Endothelial cell of umbilical vein (primary cell): Measurements from ENCODE around the gene SIM1. TPM values are rescaled to one million over a fixed set of nuclear protein-coding genes. Genes with fewer than 3 reads are reported as not detected.

ENCODE experiments used
- BruUV-seq: library from RNA; stranded (reverse); fragments of 400-500 nt; replicated peaks from 2 replicates; lab custom pipeline; 2021; lab: Mats Ljungman, UMichigan
- CTCF ChIA-PET: fragments of 300-600, 350-600 bp; sonication (Branson Sonifier 250); formaldehyde crosslinking; loops from one replicate; lab custom pipeline; 2021; ENCODE audit warnings: antibody characterized with exemption, inconsistent platforms; lab: Charles Lee
- POLR2A ChIA-PET: fragments of 300-600, 350-600 bp; sonication (Branson Sonifier 250); formaldehyde crosslinking; loops from one replicate; lab custom pipeline; 2021; ENCODE audit warnings: antibody characterized with exemption, inconsistent platforms; lab: Charles Lee
- DNase-seq: peaks from one replicate; pipeline ENCODE4 v3.0.0-alpha.2; 2011; ENCODE audit warnings: low read depth, low spot score
- FAIRE-seq: peaks from 2 replicates; lab custom pipeline; 2011; peaks lifted over from hg19 to GRCh38; lab: Jason Lieb, UNC
- H2AFZ ChIP-seq: 2 replicates; pipeline ENCODE4 v1.6.0; 2012; ENCODE audit warnings: low read depth, low read length, control low read depth, inconsistent platforms
- H3K27ac ChIP-seq: 2 replicates; pipeline ENCODE4 v1.5.1; 2011; ENCODE audit warnings: low read depth, mild to moderate bottlenecking, control low read depth, low read length, moderate library complexity; ENCODE audit not compliant: insufficient read depth
- H3K27me3 ChIP-seq, 2 experiments: 2 replicates each; pipeline versions ENCODE4 v1.6.0 to v1.6.1; 2011; ENCODE audit warnings: low read length in 2 of 2, mixed read lengths in 1 of 2; ENCODE audit not compliant: control insufficient read depth in 2 of 2, insufficient read depth in 2 of 2
- H3K36me3 ChIP-seq, 2 experiments: 2 replicates in 1 of 2; 3 replicates in 1 of 2; pipeline ENCODE4 v1.5.1; 2011; ENCODE audit warnings: low read length in 2 of 2, mild to moderate bottlenecking in 1 of 2, moderate library complexity in 1 of 2; ENCODE audit not compliant: control insufficient read depth in 2 of 2, insufficient read depth in 2 of 2; ENCODE audit errors: extremely low read depth in 1 of 2
- H3K4me1 ChIP-seq: 3 replicates; pipeline ENCODE4 v1.5.1; 2011; ENCODE audit warnings: mild to moderate bottlenecking, low read length; ENCODE audit not compliant: control insufficient read depth, insufficient read depth; ENCODE audit errors: extremely low read depth
- H3K4me2 ChIP-seq: 2 replicates; pipeline ENCODE4 v1.6.1; 2011; ENCODE audit warnings: low read length, control low read depth, mixed read lengths; ENCODE audit not compliant: insufficient read depth
- H3K4me3 ChIP-seq, 3 experiments: fragments of 200-600 bp in 1 of 3; sonication (generic), shearing (Covaris generic) in 1 of 3; replicated peaks in 1 of 3; 2 replicates each; pipeline ENCODE4 v1.5.1; 2011 to 2016; ENCODE audit warnings: control low read depth in 3 of 3, low read length in 3 of 3, mild to moderate bottlenecking in 2 of 3, inconsistent platforms in 1 of 3, low read depth in 1 of 3, moderate library complexity in 1 of 3; ENCODE audit not compliant: insufficient read depth in 1 of 3
- H3K79me2 ChIP-seq: 2 replicates; pipeline ENCODE4 v1.6.0; 2012; ENCODE audit warnings: low read length, inconsistent platforms; ENCODE audit not compliant: control insufficient read depth, insufficient read depth
- H3K9ac ChIP-seq: replicated peaks from 2 replicates; pipeline ENCODE3; 2011; ENCODE audit warnings: low read length, control low read depth; ENCODE audit not compliant: insufficient read depth; ENCODE audit errors: extremely low read depth
- H3K9me1 ChIP-seq: replicated peaks from 3 replicates; pipeline ENCODE4 v1.6.0; 2011; ENCODE audit warnings: mild to moderate bottlenecking, low read length; ENCODE audit not compliant: control insufficient read depth, insufficient read depth; ENCODE audit errors: extremely low read depth
- H3K9me3 ChIP-seq: replicated peaks from 2 replicates; pipeline ENCODE4 v1.5.1; 2012; ENCODE audit warnings: low read length, inconsistent platforms; ENCODE audit not compliant: control insufficient read depth, insufficient read depth
- H4K20me1 ChIP-seq: replicated peaks from 2 replicates; pipeline ENCODE3; 2011; ENCODE audit warnings: mild to moderate bottlenecking, low read length; ENCODE audit not compliant: control insufficient read depth, insufficient read depth; ENCODE audit errors: extremely low read depth
- CTCF ChIP-seq, 2 donors: IDR thresholded peaks; 1 replicate in 1 of 2; 2 replicates in 1 of 2; pipeline ENCODE4 v1.5.1; 2011; ENCODE audit warnings: low read length in 2 of 2, mild to moderate bottlenecking in 2 of 2, moderate library complexity in 2 of 2, control low read depth in 1 of 2, inconsistent platforms in 1 of 2, low read depth in 1 of 2; ENCODE audit not compliant: insufficient read depth in 1 of 2; ENCODE audit errors: extremely low read depth in 1 of 2
- EZH2 ChIP-seq: IDR thresholded peaks from 2 replicates; pipeline ENCODE4 v1.6.1; 2012; ENCODE audit warnings: borderline replicate concordance, low read depth, mild to moderate bottlenecking, moderate library complexity, low read length, inconsistent platforms; ENCODE audit not compliant: severe bottlenecking
- FOS ChIP-seq: IDR thresholded peaks from 2 replicates; pipeline ENCODE4 v1.6.1; 2011; ENCODE audit warnings: mild to moderate bottlenecking, low read length, moderate library complexity, borderline replicate concordance; ENCODE audit not compliant: insufficient read depth
- GATA2 ChIP-seq: IDR thresholded peaks from 2 replicates; pipeline ENCODE4 v1.7.0; 2011; ENCODE audit warnings: low read depth, mild to moderate bottlenecking, moderate library complexity, mixed read lengths, low read length; ENCODE audit not compliant: insufficient read length, insufficient read depth
- JUN ChIP-seq: IDR thresholded peaks from 2 replicates; pipeline ENCODE4 v1.6.1; 2011; ENCODE audit warnings: borderline replicate concordance, low read depth; ENCODE audit not compliant: insufficient read length, insufficient read depth
- POLR2A ChIP-seq: IDR thresholded peaks from 2 replicates; pipeline ENCODE4 v1.6.1; 2012; ENCODE audit warnings: low read depth, mild to moderate bottlenecking, control low read depth, low read length
- dilution Hi-C: fragments of 300-500 bp; cut with MboI; formaldehyde crosslinking; loops from one replicate; pipeline ENCODE4 v1.15.0; 2019; ENCODE audit warnings: low sequenced_read_pairs; ENCODE audit not compliant: extremely low pct_ligation_motif_present
- intact Hi-C: fragments of 100-400 bp; cut with micrococcal nuclease; formaldehyde crosslinking; loops from one replicate; pipeline ENCODE4 v1.10.0; 2022
- polyA plus RNA-seq, 4 experiments: library from polyadenylated mRNA; depleted of rRNA in 3 of 4; stranded (reverse) in 3 of 4; unstranded in 1 of 4; fragments of >200 nt; gene quantifications; 2 replicates each; pipeline versions ENCODE4 v1.2.1 to v1.2.3, GENCODE V29; 2011 to 2012; ENCODE audit warnings: missing spikeins in 1 of 4
- total RNA-seq: library from RNA; stranded (reverse); gene quantifications from 2 replicates; pipeline ENCODE4 v1.2.3, GENCODE V29; 2021
- TF ChIP-seq, protein P1 (sequence below): IDR thresholded peaks from 2 replicates; pipeline ENCODE4 v1.6.1; 2011; ENCODE audit not compliant: insufficient read depth, insufficient read length

Gene SIM1
- total and polyA plus RNA-seq, 2 donors (not counting 3 experiments of a cell fraction or from before 2014, with no cell fraction given): 0.14 to 0.29 TPM

- TF ChIP-seq JUN (no peak), POLR2A (no peak), CTCF (IDR thresholded peaks at IDR 0.05; ENCODE audit: extremely low read depth in 1 of 2, insufficient read depth in 1 of 2, low read depth in 1 of 2, low read length in 2 of 2) (no peak), GATA2 (no peak), EZH2 (no peak), FOS (no peak)
- TF ChIP-seq, protein P1, sequence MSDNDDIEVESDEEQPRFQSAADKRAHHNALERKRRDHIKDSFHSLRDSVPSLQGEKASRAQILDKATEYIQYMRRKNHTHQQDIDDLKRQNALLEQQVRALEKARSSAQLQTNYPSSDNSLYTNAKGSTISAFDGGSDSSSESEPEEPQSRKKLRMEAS: no peak
- Histone ChIP-seq H3K4me3 (no peak overlapping the region), H3K27me3 (peaks cover 84 to 100% of the 10 kb centered on the region in 2 experiments), H3K4me1 (peaks cover 18% of the 10 kb centered on the region), H2AFZ (no peak overlapping the region), H3K9me3 (no peaks in the 10 kb centered on the region), H4K20me1 (no peaks in the 10 kb centered on the region), H3K9me1 (no peaks in the 10 kb centered on the region), H3K4me2 (no peak overlapping the region), H3K9ac (no peak overlapping the region), H3K27ac (no peak overlapping the region), H3K79me2 (no peaks in the 10 kb centered on the region), H3K36me3 (no peaks in the 10 kb centered on the region)
- dilution Hi-C loops (loop anchor here (25.0 kb wide), 1 partner anchor 347 kb away; no protein-coding TSS in a partner anchor), intact Hi-C loops (loop anchor here (2.0 to 10.0 kb wide), 7 partner anchors 107 to 855 kb away; partner anchors contain the start of gene PRDM13)
- ChIA-PET POLR2A (interaction anchor here (1.4 kb wide), 1 partner anchor 159 kb away, joined by 3 read pairs; no protein-coding TSS in a partner anchor), CTCF (interaction anchor here (1.1 to 4.8 kb wide), 17 partner anchors 8 to 348 kb away, joined by 4 to 72 read pairs (median 10); no protein-coding TSS in a partner anchor)
- FAIRE-seq (no peak), DNase-seq (no peak)
- no TSS peak for BruUV-seq
Observed at GRCh38 chr6:100459592-100460184, 5.0 kb downstream of the SIM1 start.
